ENCODE measurements around the gene KLHL6. TPM values are rescaled to one million over a fixed set of nuclear protein-coding genes. Genes with fewer than 3 reads are reported as not detected.

Gene KLHL6
- total RNA-seq, 2 donors from 2014 or later, result 0.33 to 0.40 TPM

- Histone ChIP-seq H3K27ac (ENCODE audit: low read depth, low read length) (no peak overlapping the region), H3K36me3 (ENCODE audit: control insufficient read depth, insufficient read depth, low read length) (no peaks in the 10 kb centered on the region), H3K4me3 (ENCODE audit: low read length) (no peak overlapping the region), H3K4me1 (ENCODE audit: control insufficient read depth, insufficient read depth, low read length) (peaks cover 27% of the 10 kb centered on the region), H3K9ac (ENCODE audit: extremely low read depth, low read length, poor library complexity, severe bottlenecking) (no peak overlapping the region), H3K27me3 (ENCODE audit: control insufficient read depth, insufficient read depth, low read length, poor library complexity, severe bottlenecking) (no peaks in the 10 kb centered on the region), H3K9me3 (ENCODE audit: control insufficient read depth, low read length) (peaks cover 47% of the 10 kb centered on the region)
- 90 to 94% methylated on average over 2 to 3 of the region's 3 CpGs for WGBS, 2 experiments (ENCODE audit: insufficient coverage in 1 of 2, insufficient read length in 1 of 2)
- Mint-ChIP-seq H3K27ac (no peak overlapping the region), H3K27me3 (ENCODE audit: insufficient read depth) (no peaks in the 10 kb centered on the region), H3K9me3 (peaks cover 19% of the 10 kb centered on the region), H3K4me1 (peaks cover 29% of the 10 kb centered on the region), H3K36me3 (ENCODE audit: low read depth) (peaks cover 5% of the 10 kb centered on the region), H3K4me3 (no peak overlapping the region)
- no peak for TF ChIP-seq CTCF (conservative IDR thresholded peaks at IDR 0.05)
- DNase-seq, result no peak
Measured at GRCh38 chr3:183439515-183439914, 116.0 kb downstream of the KLHL6 start.

GRCh38 chr3:183438735-183439134 lies 116.8 kb downstream of the KLHL6 start:
- WGBS, 2 experiments (ENCODE audit: insufficient coverage in 1 of 2, insufficient read length in 1 of 2), result 67 to 87% methylated on average over 1 of the region's 1 CpG
- Mint-ChIP-seq H3K27ac (no peak overlapping the region), H3K4me3 (no peak overlapping the region), H3K9me3 (peaks cover 11% of the 10 kb centered on the region), H3K36me3 (ENCODE audit: low read depth) (peaks cover 5% of the 10 kb centered on the region), H3K4me1 (peaks cover 35% of the 10 kb centered on the region), H3K27me3 (ENCODE audit: insufficient read depth) (no peaks in the 10 kb centered on the region)
- Histone ChIP-seq H3K9me3 (ENCODE audit: control insufficient read depth, low read length) (peaks cover 39% of the 10 kb centered on the region), H3K4me1 (ENCODE audit: control insufficient read depth, insufficient read depth, low read length) (peaks cover 27% of the 10 kb centered on the region), H3K4me3 (ENCODE audit: low read length) (no peak overlapping the region), H3K27me3 (ENCODE audit: control insufficient read depth, insufficient read depth, low read length, poor library complexity, severe bottlenecking) (no peaks in the 10 kb centered on the region), H3K9ac (ENCODE audit: extremely low read depth, low read length, poor library complexity, severe bottlenecking) (no peak overlapping the region), H3K36me3 (ENCODE audit: control insufficient read depth, insufficient read depth, low read length) (no peaks in the 10 kb centered on the region), H3K27ac (ENCODE audit: low read depth, low read length) (no peak overlapping the region)
- DNase-seq, result no peak
- TF ChIP-seq CTCF (conservative IDR thresholded peaks at IDR 0.05), result no peak

GRCh38 chr3:183437666-183438564 lies 117.6 kb downstream of the KLHL6 start:
- Histone ChIP-seq H3K4me3 (ENCODE audit: low read length) (no peak overlapping the region), H3K9ac (ENCODE audit: extremely low read depth, low read length, poor library complexity, severe bottlenecking) (no peak overlapping the region), H3K9me3 (ENCODE audit: control insufficient read depth, low read length) (peaks cover 31% of the 10 kb centered on the region), H3K4me1 (ENCODE audit: control insufficient read depth, insufficient read depth, low read length) (peaks cover 33% of the 10 kb centered on the region), H3K27me3 (ENCODE audit: control insufficient read depth, insufficient read depth, low read length, poor library complexity, severe bottlenecking) (no peaks in the 10 kb centered on the region), H3K36me3 (ENCODE audit: control insufficient read depth, insufficient read depth, low read length) (no peaks in the 10 kb centered on the region), H3K27ac (ENCODE audit: low read depth, low read length) (no peak overlapping the region)
- Mint-ChIP-seq H3K27me3 (ENCODE audit: insufficient read depth) (no peaks in the 10 kb centered on the region), H3K4me1 (peaks cover 43% of the 10 kb centered on the region), H3K9me3 (peaks cover 3% of the 10 kb centered on the region), H3K4me3 (no peak overlapping the region), H3K27ac (peak overlapping the region; percentile 63), H3K36me3 (ENCODE audit: low read depth) (no peaks in the 10 kb centered on the region)
- no peak for DNase-seq
- no peak for TF ChIP-seq CTCF (conservative IDR thresholded peaks at IDR 0.05)
- 98 to 100% methylated on average over 4 to 6 of the region's 6 CpGs for WGBS, 2 experiments (ENCODE audit: insufficient coverage in 1 of 2, insufficient read length in 1 of 2)

Other genes with a start within 250 kb of the KLHL6 start
- gene MCF2L2, start 127.1 kb downstream of the KLHL6 start, total RNA-seq, result 10 to 100 TPM; 72.6 to 86.5 TPM
- 10 to 100 TPM; 29.9 to 39.9 TPM for gene KLHL24, start 79.9 kb upstream of the KLHL6 start, total RNA-seq
- 10 to 100 TPM; 53.4 to 55.8 TPM for gene YEATS2, start 142.1 kb upstream of the KLHL6 start, total RNA-seq